C4-2B (cell line): ENCODE measurements around the gene LCE3E.

ENCODE experiments used
- ZFX ChIP-seq: fragments of 450-650 bp; IDR thresholded peaks from 2 replicates; pipeline ENCODE4 v1.6.1; 2017
- TF ChIP-seq, protein P1 (sequence below): fragments of 450-650 bp; conservative IDR thresholded peaks from 2 replicates; pipeline ENCODE4 v1.5.1; 2017; ENCODE audit warnings: mild to moderate bottlenecking

DNA sequence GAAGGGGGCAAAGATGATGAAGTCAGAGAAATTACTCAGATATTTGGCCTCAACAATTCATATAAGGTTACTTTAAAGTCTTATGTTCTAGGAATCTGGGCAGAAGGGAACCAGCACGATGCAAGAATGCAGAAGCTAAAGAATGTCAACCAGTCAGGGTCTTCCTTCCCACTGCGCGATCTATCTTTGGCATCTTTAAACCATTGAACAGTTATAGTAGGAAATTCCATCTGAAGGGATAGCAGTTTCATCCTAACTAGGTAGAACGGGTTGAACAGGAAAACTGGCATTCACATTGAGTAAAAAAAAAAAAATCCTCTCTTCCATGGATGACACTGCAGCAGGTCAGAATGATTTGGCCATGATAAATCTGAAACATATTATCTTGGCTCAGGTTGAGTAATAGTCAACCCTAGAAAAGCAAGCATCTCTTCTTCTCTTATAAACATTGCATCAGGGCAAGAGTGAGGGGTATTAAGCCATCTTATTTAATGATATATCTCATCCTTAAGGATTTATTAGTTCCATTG lies 46.0 kb downstream of the LCE3E start:
- TF ChIP-seq, protein P1, sequence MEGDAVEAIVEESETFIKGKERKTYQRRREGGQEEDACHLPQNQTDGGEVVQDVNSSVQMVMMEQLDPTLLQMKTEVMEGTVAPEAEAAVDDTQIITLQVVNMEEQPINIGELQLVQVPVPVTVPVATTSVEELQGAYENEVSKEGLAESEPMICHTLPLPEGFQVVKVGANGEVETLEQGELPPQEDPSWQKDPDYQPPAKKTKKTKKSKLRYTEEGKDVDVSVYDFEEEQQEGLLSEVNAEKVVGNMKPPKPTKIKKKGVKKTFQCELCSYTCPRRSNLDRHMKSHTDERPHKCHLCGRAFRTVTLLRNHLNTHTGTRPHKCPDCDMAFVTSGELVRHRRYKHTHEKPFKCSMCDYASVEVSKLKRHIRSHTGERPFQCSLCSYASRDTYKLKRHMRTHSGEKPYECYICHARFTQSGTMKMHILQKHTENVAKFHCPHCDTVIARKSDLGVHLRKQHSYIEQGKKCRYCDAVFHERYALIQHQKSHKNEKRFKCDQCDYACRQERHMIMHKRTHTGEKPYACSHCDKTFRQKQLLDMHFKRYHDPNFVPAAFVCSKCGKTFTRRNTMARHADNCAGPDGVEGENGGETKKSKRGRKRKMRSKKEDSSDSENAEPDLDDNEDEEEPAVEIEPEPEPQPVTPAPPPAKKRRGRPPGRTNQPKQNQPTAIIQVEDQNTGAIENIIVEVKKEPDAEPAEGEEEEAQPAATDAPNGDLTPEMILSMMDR: no peak
- no peak for TF ChIP-seq ZFX
